ENCODE results near the gene GPR137B.
"Not testable (repeated sequence)": the region's sequence is repeated elsewhere in the genome, so short reads cannot be mapped to it uniquely, and the experiment has no call there.

Gene GPR137B

GRCh38 chr1:236147068-236147467, 4.7 kb downstream of the GPR137B start:
- DNase-seq, result no peak

GRCh38 chr1:236147521-236148469, 5.5 kb downstream of the GPR137B start:
- no peak for DNase-seq

GRCh38 chr1:236148470-236148845, 6.1 kb downstream of the GPR137B start:
- DNase-seq, result no peak

GRCh38 chr1:236149003-236149595, 6.8 kb downstream of the GPR137B start:
- no peak for DNase-seq

- no peak for DNase-seq
These were observed 7.4 kb downstream of the GPR137B start for GRCh38 chr1:236149696-236150228.

GRCh38 chr1:236150311-236150955, 8.1 kb downstream of the GPR137B start:
- DNase-seq, result no peak

GRCh38 chr1:236150986-236151385, 8.6 kb downstream of the GPR137B start:
- DNase-seq, result no peak

GRCh38 chr1:236151739-236152424, 9.5 kb downstream of the GPR137B start:
- peak; percentile 41 for DNase-seq

GRCh38 chr1:236154126-236154525, 11.8 kb downstream of the GPR137B start:
- DNase-seq, result no peak

GRCh38 chr1:236154671-236155398, 12.5 kb downstream of the GPR137B start:
- DNase-seq, result peak; percentile 46

GRCh38 chr1:236155399-236155767, 13.0 kb downstream of the GPR137B start:
- DNase-seq, result no peak

GRCh38 chr1:236155841-236156503, 13.6 kb downstream of the GPR137B start:
- no peak for DNase-seq

GRCh38 chr1:236156512-236157208, 14.3 kb downstream of the GPR137B start:
- peak; percentile 84 for DNase-seq

- not testable (repeated sequence) for DNase-seq
These were observed 15.7 kb downstream of the GPR137B start for GRCh38 chr1:236158072-236158471.

- no peak for DNase-seq
These were observed 16.4 kb downstream of the GPR137B start for GRCh38 chr1:236158719-236159118.

GRCh38 chr1:236159704-236160539, 17.6 kb downstream of the GPR137B start:
- no peak for DNase-seq

- no peak for DNase-seq
These were observed 18.3 kb downstream of the GPR137B start for GRCh38 chr1:236160540-236161127.

- no peak for DNase-seq
These were observed 18.9 kb downstream of the GPR137B start for GRCh38 chr1:236161230-236161629.

- not testable (repeated sequence) for DNase-seq
These were observed 19.4 kb downstream of the GPR137B start for GRCh38 chr1:236161755-236162154.
